ENCODE results near the gene ZBTB48. TPM values are rescaled to one million over a fixed set of nuclear protein-coding genes. Genes with fewer than 3 reads are reported as not detected.

Gene ZBTB48
- polyA plus RNA-seq, 1 of the 3 experiments (the other 2 are of a cell fraction), result 31.2 TPM

- TF ChIP-seq USF1 (IDR thresholded peaks at IDR 0.05; ENCODE audit: borderline replicate concordance, low read depth) (no peak), ELF1 (IDR thresholded peaks at IDR 0.05) (no peak), REST (IDR thresholded peaks at IDR 0.05; ENCODE audit: low read depth, low read length) (no peak), SMC3 (IDR thresholded peaks at IDR 0.05; ENCODE audit: low read depth, low read length) (no peak), EZH2phosphoT487 (IDR thresholded peaks at IDR 0.05; ENCODE audit: borderline replicate concordance, low read depth) (no peak), POLR2AphosphoS5 (IDR thresholded peaks at IDR 0.05; ENCODE audit: low read depth, low read length) (peak; percentile 91)
Observed at GRCh38 chr1:6579374-6580118, at the start of gene ZBTB48 (continued).

GRCh38 chr1:6530504-6531160 lies 49.2 kb upstream of the ZBTB48 start:
- H3K4me1 ChIP-seq (ENCODE audit: control insufficient read depth in 1 of 2, insufficient read depth in 2 of 2, low read depth in 1 of 2, low read length in 1 of 2), result no peaks in the 10 kb centered on the region
- H3K9me3 ChIP-seq, result no peaks in the 10 kb centered on the region
- no peak overlapping the region for H3K4me2 ChIP-seq
- no peak for TF ChIP-seq GABPA (IDR thresholded peaks at IDR 0.05; ENCODE audit: low read depth)
- no peak for TF ChIP-seq EZH2phosphoT487 (IDR thresholded peaks at IDR 0.05; ENCODE audit: borderline replicate concordance, low read depth)
- TF ChIP-seq ZBTB33 (IDR thresholded peaks at IDR 0.05; ENCODE audit: borderline replicate concordance, low read depth), result no peak
- no peak for TF ChIP-seq JUND (IDR thresholded peaks at IDR 0.05)
- TF ChIP-seq FOXM1 (IDR thresholded peaks at IDR 0.05; ENCODE audit: low read depth), result no peak
- no peak for TF ChIP-seq ELF1 (IDR thresholded peaks at IDR 0.05)
- no peak for TF ChIP-seq PBX3 (IDR thresholded peaks at IDR 0.05)
- TF ChIP-seq TEAD4 (IDR thresholded peaks at IDR 0.05; ENCODE audit: borderline replicate concordance, insufficient read depth), result no peak
- no peak for TF ChIP-seq CTCF (IDR thresholded peaks at IDR 0.05)
- TF ChIP-seq POLR2AphosphoS5 (IDR thresholded peaks at IDR 0.05; ENCODE audit: low read depth, low read length), result no peak
- TF ChIP-seq TCF12 (IDR thresholded peaks at IDR 0.05), result no peak
- no peak for TF ChIP-seq IRF3 (IDR thresholded peaks at IDR 0.05; ENCODE audit: low read depth, low read length)
- no peak for TF ChIP-seq MEF2A (IDR thresholded peaks at IDR 0.05; ENCODE audit: borderline replicate concordance, low read depth)
- peaks cover 29 to 58% of the 10 kb centered on the region in 2 experiments for H3K36me3 ChIP-seq (replicated peaks in 1 of 2; ENCODE audit: control insufficient read depth in 1 of 2, insufficient read depth in 2 of 2, low read length in 1 of 2)
- H2AFZ ChIP-seq (ENCODE audit: low read depth), result no peak overlapping the region
- over 99% methylated on average over 11 of the region's 13 CpGs for WGBS (ENCODE audit: low lambda C conversion rate)
- POLR2A ChIA-PET, result interaction anchor here (0.7 kb wide), 2 partner anchors 44 to 392 kb away, joined by 3 read pairs; no protein-coding TSS in a partner anchor
- no peaks in the 10 kb centered on the region for H4K20me1 ChIP-seq (ENCODE audit: insufficient read depth)
- no peaks in the 10 kb centered on the region for H3K27me3 ChIP-seq (ENCODE audit: insufficient read depth)
- CTCF ChIA-PET, result interaction anchor here (4.8 to 23.4 kb wide), 2 partner anchors 23 to 45 kb away, joined by 19 to 439 read pairs; partner anchors contain the start of genes NOL9, PLEKHG5 and TAS1R1
- H3F3A ChIP-seq (replicated peaks; ENCODE audit: insufficient read depth), result no peaks in the 10 kb centered on the region
- no peaks in the 10 kb centered on the region for H3K9me2 ChIP-seq
- H3K79me2 ChIP-seq (ENCODE audit: insufficient read depth), result peaks cover 7% of the 10 kb centered on the region
- no peak overlapping the region for H3K4me3 ChIP-seq (ENCODE audit: low read depth in 2 of 2, low read length in 1 of 2)
- no peak overlapping the region for H3K27ac ChIP-seq (ENCODE audit: low read depth in 2 of 2, low read length in 1 of 2)
- no peak overlapping the region for H3K9ac ChIP-seq
- no peak for DNase-seq

Data from SK-N-SH (cell line).